HuH-7 (cell line): ENCODE results near the gene RAB5B.
"Not testable (repeated sequence)": the region's sequence is repeated elsewhere in the genome, so short reads cannot be mapped to it uniquely, and the experiment has no call there.

Source experiments
- DNase-seq: peaks from one replicate; pipeline ENCODE4 v3.0.0; 2011; ENCODE audit warnings: low spot score

Gene RAB5B

GRCh38 chr12:55983232-55983842 is 9.5 kb downstream of the RAB5B start:
- DNase-seq: no peak

- DNase-seq: no peak
Measured at GRCh38 chr12:55984861-55985260, 11.0 kb downstream of the RAB5B start.

- no peak for DNase-seq
Measured at GRCh38 chr12:55985341-55985740, 11.5 kb downstream of the RAB5B start.

- DNase-seq: not testable (repeated sequence)
Measured at GRCh38 chr12:55985976-55986375, 12.1 kb downstream of the RAB5B start.

GRCh38 chr12:55991110-55991509 is 17.2 kb downstream of the RAB5B start:
- no peak for DNase-seq

GRCh38 chr12:55993230-55993853 is 19.5 kb downstream of the RAB5B start:
- no peak for DNase-seq

GRCh38 chr12:55995366-55995765 is 21.5 kb downstream of the RAB5B start:
- DNase-seq: no peak

GRCh38 chr12:55996201-55996714 is 22.4 kb downstream of the RAB5B start:
- DNase-seq: no peak

- peak; percentile 99 for DNase-seq
Measured at GRCh38 chr12:55996715-55997534, 23.0 kb downstream of the RAB5B start, which contains the start of gene SUOX. Gene SUOX, plus strand, starts transcription at chr12:55997276. Its CDS starts 4,946 bp downstream, at chr12:56002222.

GRCh38 chr12:55997535-55997859 is 23.6 kb downstream of the RAB5B start:
- DNase-seq: no peak

- DNase-seq: not testable (repeated sequence)
Measured at GRCh38 chr12:55999522-55999921, 25.6 kb downstream of the RAB5B start.

GRCh38 chr12:55999999-56000540 is 26.2 kb downstream of the RAB5B start:
- not testable (repeated sequence) for DNase-seq

- DNase-seq: peak; percentile 46
Measured at GRCh38 chr12:56001487-56002100, 27.7 kb downstream of the RAB5B start.

GRCh38 chr12:56003376-56003775 is 29.5 kb downstream of the RAB5B start:
- DNase-seq: not testable (repeated sequence)

GRCh38 chr12:56004211-56004610 is 30.3 kb downstream of the RAB5B start:
- no peak for DNase-seq

GRCh38 chr12:56007564-56008559 is 34.0 kb downstream of the RAB5B start:
- DNase-seq: peak; percentile 83

GRCh38 chr12:56010111-56010570 is 36.3 kb downstream of the RAB5B start:
- peak; percentile 72 for DNase-seq

GRCh38 chr12:56011509-56012090 is 37.7 kb downstream of the RAB5B start:
- DNase-seq: no peak

GRCh38 chr12:56013482-56013881 is 39.6 kb downstream of the RAB5B start:
- DNase-seq: no peak

- no peak for DNase-seq
Measured at GRCh38 chr12:56014205-56014604, 40.3 kb downstream of the RAB5B start.
